Liver (tissue), 3 donors: ENCODE data around the gene ZNF330.

Source experiments
- EGR1 ChIP-seq, 2 donors: IDR thresholded peaks; 2 replicates each; pipeline ENCODE4 v1.6.1; 2016 to 2018; ENCODE audit warnings: antibody characterized with exemption in 2 of 2, low read depth in 2 of 2
- FOXA1 ChIP-seq: IDR thresholded peaks from 2 replicates; pipeline ENCODE4 v1.6.1; 2016; ENCODE audit warnings: antibody characterized with exemption
- FOXA2 ChIP-seq: IDR thresholded peaks from 2 replicates; pipeline ENCODE4 v1.6.1; 2016; ENCODE audit warnings: antibody characterized with exemption
- GABPA ChIP-seq, 2 donors: IDR thresholded peaks in 1 of 2; conservative IDR thresholded peaks in 1 of 2; 2 replicates each; pipeline ENCODE4 v1.6.1; 2016; ENCODE audit warnings: antibody characterized with exemption in 2 of 2, mild to moderate bottlenecking in 1 of 2, moderate library complexity in 1 of 2
- JUND ChIP-seq, 2 donors: IDR thresholded peaks; 2 replicates each; pipeline ENCODE4 v1.6.1; 2016; ENCODE audit warnings: antibody characterized with exemption in 2 of 2
- NR2F2 ChIP-seq: IDR thresholded peaks from 2 replicates; pipeline ENCODE4 v1.6.1; 2016; ENCODE audit warnings: antibody characterized with exemption
- RAD21 ChIP-seq, 2 donors: IDR thresholded peaks; 2 replicates each; pipeline ENCODE4 v1.6.1; 2016; ENCODE audit warnings: antibody characterized with exemption in 2 of 2, mild to moderate bottlenecking in 2 of 2
- RXRA ChIP-seq, 2 donors: IDR thresholded peaks; 2 replicates each; pipeline ENCODE4 v1.6.1; 2017 to 2018; ENCODE audit warnings: antibody characterized with exemption in 2 of 2, mild to moderate bottlenecking in 1 of 2
- SP1 ChIP-seq: IDR thresholded peaks from 2 replicates; pipeline ENCODE4 v1.6.1; 2018; ENCODE audit warnings: antibody characterized with exemption, mild to moderate bottlenecking
- YY1 ChIP-seq: IDR thresholded peaks from 2 replicates; pipeline ENCODE4 v1.6.1; 2016; ENCODE audit warnings: antibody characterized with exemption, mild to moderate bottlenecking
- TF ChIP-seq, protein P1 (sequence below): fragments of 150-350 bp; IDR thresholded peaks from 2 replicates; pipeline ENCODE4 v1.5.1; 2017; ENCODE audit warnings: improper control_type of control experiment, low read depth, low read length; ENCODE audit not compliant: missing input control
- TF ChIP-seq, protein P2 (sequence below): IDR thresholded peaks from 2 replicates; pipeline ENCODE4 v1.6.1; 2016; ENCODE audit warnings: antibody characterized with exemption
- TF ChIP-seq, protein P3 (sequence below): IDR thresholded peaks from 2 replicates; pipeline ENCODE4 v1.6.1; 2016; ENCODE audit warnings: antibody characterized with exemption, mild to moderate bottlenecking
- TF ChIP-seq, protein P4 (sequence below): IDR thresholded peaks from 2 replicates; pipeline ENCODE4 v1.6.1; 2016; ENCODE audit warnings: antibody characterized with exemption
- donor health status: healthy.
- donor health status: healthy.

DNA sequence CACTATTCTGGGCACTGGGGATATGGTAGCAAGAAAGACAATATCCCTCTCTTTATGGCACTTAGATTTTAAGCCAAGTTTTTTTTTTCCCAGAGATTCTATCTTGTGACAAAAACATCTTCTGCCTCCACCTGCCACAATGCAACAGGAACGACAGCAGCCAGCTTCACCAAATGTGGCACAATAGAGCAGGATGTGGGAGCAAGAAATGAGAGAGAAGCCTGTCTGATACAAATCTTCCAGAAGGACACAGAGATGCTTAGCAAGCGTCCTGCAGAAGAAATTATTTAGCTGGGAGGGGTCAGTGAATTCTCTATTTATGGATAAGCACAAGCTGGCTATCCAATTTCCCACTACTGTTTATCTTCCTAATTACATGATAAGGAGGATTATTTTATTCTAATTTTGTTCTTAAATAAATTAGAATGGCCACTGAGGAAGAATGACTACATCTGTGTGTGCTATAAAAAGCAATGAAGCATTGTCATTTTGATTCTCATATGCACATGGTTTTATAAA lies 27.1 kb upstream of the ZNF330 start:
- TF ChIP-seq, protein P1, sequence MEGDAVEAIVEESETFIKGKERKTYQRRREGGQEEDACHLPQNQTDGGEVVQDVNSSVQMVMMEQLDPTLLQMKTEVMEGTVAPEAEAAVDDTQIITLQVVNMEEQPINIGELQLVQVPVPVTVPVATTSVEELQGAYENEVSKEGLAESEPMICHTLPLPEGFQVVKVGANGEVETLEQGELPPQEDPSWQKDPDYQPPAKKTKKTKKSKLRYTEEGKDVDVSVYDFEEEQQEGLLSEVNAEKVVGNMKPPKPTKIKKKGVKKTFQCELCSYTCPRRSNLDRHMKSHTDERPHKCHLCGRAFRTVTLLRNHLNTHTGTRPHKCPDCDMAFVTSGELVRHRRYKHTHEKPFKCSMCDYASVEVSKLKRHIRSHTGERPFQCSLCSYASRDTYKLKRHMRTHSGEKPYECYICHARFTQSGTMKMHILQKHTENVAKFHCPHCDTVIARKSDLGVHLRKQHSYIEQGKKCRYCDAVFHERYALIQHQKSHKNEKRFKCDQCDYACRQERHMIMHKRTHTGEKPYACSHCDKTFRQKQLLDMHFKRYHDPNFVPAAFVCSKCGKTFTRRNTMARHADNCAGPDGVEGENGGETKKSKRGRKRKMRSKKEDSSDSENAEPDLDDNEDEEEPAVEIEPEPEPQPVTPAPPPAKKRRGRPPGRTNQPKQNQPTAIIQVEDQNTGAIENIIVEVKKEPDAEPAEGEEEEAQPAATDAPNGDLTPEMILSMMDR: no peak
- TF ChIP-seq RAD21 (IDR thresholded peaks at IDR 0.05) (no peak), YY1 (no peak), JUND (IDR thresholded peaks at IDR 0.05) (no peak), GABPA (IDR thresholded peaks at IDR 0.05 in 1 of 2, conservative IDR thresholded peaks at IDR 0.05 in 1 of 2) (no peak), SP1 (no peak), FOXA1 (no peak), EGR1 (IDR thresholded peaks at IDR 0.05; ENCODE audit: low read depth in 2 of 2) (no peak), NR2F2 (no peak), FOXA2 (no peak), RXRA (IDR thresholded peaks at IDR 0.05) (no peak)
- TF ChIP-seq, protein P2, sequence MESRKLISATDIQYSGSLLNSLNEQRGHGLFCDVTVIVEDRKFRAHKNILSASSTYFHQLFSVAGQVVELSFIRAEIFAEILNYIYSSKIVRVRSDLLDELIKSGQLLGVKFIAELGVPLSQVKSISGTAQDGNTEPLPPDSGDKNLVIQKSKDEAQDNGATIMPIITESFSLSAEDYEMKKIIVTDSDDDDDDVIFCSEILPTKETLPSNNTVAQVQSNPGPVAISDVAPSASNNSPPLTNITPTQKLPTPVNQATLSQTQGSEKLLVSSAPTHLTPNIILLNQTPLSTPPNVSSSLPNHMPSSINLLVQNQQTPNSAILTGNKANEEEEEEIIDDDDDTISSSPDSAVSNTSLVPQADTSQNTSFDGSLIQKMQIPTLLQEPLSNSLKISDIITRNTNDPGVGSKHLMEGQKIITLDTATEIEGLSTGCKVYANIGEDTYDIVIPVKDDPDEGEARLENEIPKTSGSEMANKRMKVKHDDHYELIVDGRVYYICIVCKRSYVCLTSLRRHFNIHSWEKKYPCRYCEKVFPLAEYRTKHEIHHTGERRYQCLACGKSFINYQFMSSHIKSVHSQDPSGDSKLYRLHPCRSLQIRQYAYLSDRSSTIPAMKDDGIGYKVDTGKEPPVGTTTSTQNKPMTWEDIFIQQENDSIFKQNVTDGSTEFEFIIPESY: no peak
- TF ChIP-seq, protein P3, sequence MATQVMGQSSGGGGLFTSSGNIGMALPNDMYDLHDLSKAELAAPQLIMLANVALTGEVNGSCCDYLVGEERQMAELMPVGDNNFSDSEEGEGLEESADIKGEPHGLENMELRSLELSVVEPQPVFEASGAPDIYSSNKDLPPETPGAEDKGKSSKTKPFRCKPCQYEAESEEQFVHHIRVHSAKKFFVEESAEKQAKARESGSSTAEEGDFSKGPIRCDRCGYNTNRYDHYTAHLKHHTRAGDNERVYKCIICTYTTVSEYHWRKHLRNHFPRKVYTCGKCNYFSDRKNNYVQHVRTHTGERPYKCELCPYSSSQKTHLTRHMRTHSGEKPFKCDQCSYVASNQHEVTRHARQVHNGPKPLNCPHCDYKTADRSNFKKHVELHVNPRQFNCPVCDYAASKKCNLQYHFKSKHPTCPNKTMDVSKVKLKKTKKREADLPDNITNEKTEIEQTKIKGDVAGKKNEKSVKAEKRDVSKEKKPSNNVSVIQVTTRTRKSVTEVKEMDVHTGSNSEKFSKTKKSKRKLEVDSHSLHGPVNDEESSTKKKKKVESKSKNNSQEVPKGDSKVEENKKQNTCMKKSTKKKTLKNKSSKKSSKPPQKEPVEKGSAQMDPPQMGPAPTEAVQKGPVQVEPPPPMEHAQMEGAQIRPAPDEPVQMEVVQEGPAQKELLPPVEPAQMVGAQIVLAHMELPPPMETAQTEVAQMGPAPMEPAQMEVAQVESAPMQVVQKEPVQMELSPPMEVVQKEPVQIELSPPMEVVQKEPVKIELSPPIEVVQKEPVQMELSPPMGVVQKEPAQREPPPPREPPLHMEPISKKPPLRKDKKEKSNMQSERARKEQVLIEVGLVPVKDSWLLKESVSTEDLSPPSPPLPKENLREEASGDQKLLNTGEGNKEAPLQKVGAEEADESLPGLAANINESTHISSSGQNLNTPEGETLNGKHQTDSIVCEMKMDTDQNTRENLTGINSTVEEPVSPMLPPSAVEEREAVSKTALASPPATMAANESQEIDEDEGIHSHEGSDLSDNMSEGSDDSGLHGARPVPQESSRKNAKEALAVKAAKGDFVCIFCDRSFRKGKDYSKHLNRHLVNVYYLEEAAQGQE: no peak
- TF ChIP-seq, protein P4, sequence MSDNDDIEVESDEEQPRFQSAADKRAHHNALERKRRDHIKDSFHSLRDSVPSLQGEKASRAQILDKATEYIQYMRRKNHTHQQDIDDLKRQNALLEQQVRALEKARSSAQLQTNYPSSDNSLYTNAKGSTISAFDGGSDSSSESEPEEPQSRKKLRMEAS: no peak
